ENCODE data around the gene TLE3.
A peak's percentile ranks its signal among the peaks of the same experiment; 100 is the strongest.

Gene TLE3

GRCh38 chr15:70050441-70050840 is 47.3 kb downstream of the TLE3 start:
- Histone ChIP-seq H3K9me3 (ENCODE audit: control insufficient read depth in 2 of 2, low read length in 2 of 2) (no peaks in the 10 kb centered on the region), H3K9ac (ENCODE audit: low read depth in 1 of 2, low read length in 2 of 2) (no peak overlapping the region), H3K4me3 (ENCODE audit: low read length in 2 of 2) (no peak overlapping the region), H3K27ac (ENCODE audit: low read depth in 2 of 2, low read length in 2 of 2) (no peak overlapping the region), H3K27me3 (ENCODE audit: control insufficient read depth in 2 of 2, insufficient read depth in 2 of 2, low read length in 2 of 2) (no peaks in the 10 kb centered on the region), H3K4me1 (ENCODE audit: control insufficient read depth in 2 of 2, insufficient read depth in 2 of 2, low read length in 2 of 2) (no peaks in the 10 kb centered on the region), H3K36me3 (ENCODE audit: control insufficient read depth in 2 of 2, insufficient read depth in 2 of 2, low read length in 2 of 2) (peaks cover 63% of the 10 kb centered on the region in 2 donors)

- no peaks in the 10 kb centered on the region for H3K9me3 ChIP-seq (ENCODE audit: control insufficient read depth in 2 of 2, low read length in 2 of 2)
- no peak overlapping the region for H3K9ac ChIP-seq (ENCODE audit: low read depth in 1 of 2, low read length in 2 of 2)
- H3K4me3 ChIP-seq (ENCODE audit: low read length in 2 of 2): no peak overlapping the region
- H3K4me1 ChIP-seq (ENCODE audit: control insufficient read depth in 2 of 2, insufficient read depth in 2 of 2, low read length in 2 of 2): no peaks in the 10 kb centered on the region
- H3K36me3 ChIP-seq (ENCODE audit: control insufficient read depth in 2 of 2, insufficient read depth in 2 of 2, low read length in 2 of 2): peaks cover 56 to 58% of the 10 kb centered on the region in 2 donors
- H3K27ac ChIP-seq (ENCODE audit: low read depth in 2 of 2, low read length in 2 of 2): no peak overlapping the region
- no peaks in the 10 kb centered on the region for H3K27me3 ChIP-seq (ENCODE audit: control insufficient read depth in 2 of 2, insufficient read depth in 2 of 2, low read length in 2 of 2)
Observed at GRCh38 chr15:70049701-70050301, 47.9 kb downstream of the TLE3 start.

GRCh38 chr15:70048578-70049514 is 48.9 kb downstream of the TLE3 start:
- no peaks in the 10 kb centered on the region for H3K4me1 ChIP-seq (ENCODE audit: control insufficient read depth in 2 of 2, insufficient read depth in 2 of 2, low read length in 2 of 2)
- no peak overlapping the region for H3K4me3 ChIP-seq (ENCODE audit: low read length in 2 of 2)
- H3K9me3 ChIP-seq (ENCODE audit: control insufficient read depth in 2 of 2, low read length in 2 of 2): no peaks in the 10 kb centered on the region
- H3K27ac ChIP-seq (ENCODE audit: low read depth in 2 of 2, low read length in 2 of 2): no peak overlapping the region
- no peaks in the 10 kb centered on the region for H3K27me3 ChIP-seq (ENCODE audit: control insufficient read depth in 2 of 2, insufficient read depth in 2 of 2, low read length in 2 of 2)
- no peak overlapping the region for H3K9ac ChIP-seq (ENCODE audit: low read depth in 1 of 2, low read length in 2 of 2)
- H3K36me3 ChIP-seq (ENCODE audit: control insufficient read depth in 2 of 2, insufficient read depth in 2 of 2, low read length in 2 of 2): peaks cover 47 to 49% of the 10 kb centered on the region in 2 donors

- no peak overlapping the region for H3K4me3 ChIP-seq (ENCODE audit: low read length in 2 of 2)
- no peaks in the 10 kb centered on the region for H3K9me3 ChIP-seq (ENCODE audit: control insufficient read depth in 2 of 2, low read length in 2 of 2)
- peaks cover 40 to 44% of the 10 kb centered on the region in 2 donors for H3K36me3 ChIP-seq (ENCODE audit: control insufficient read depth in 2 of 2, insufficient read depth in 2 of 2, low read length in 2 of 2)
- H3K27me3 ChIP-seq (ENCODE audit: control insufficient read depth in 2 of 2, insufficient read depth in 2 of 2, low read length in 2 of 2): no peaks in the 10 kb centered on the region
- no peaks in the 10 kb centered on the region for H3K4me1 ChIP-seq (ENCODE audit: control insufficient read depth in 2 of 2, insufficient read depth in 2 of 2, low read length in 2 of 2)
- no peak overlapping the region for H3K9ac ChIP-seq (ENCODE audit: low read depth in 1 of 2, low read length in 2 of 2)
- peak overlapping the region in 1 of 2 donors; percentile 32 for H3K27ac ChIP-seq (ENCODE audit: low read depth in 2 of 2, low read length in 2 of 2)
Observed at GRCh38 chr15:70048198-70048565, 49.5 kb downstream of the TLE3 start.

GRCh38 chr15:70047386-70048197 is 50.1 kb downstream of the TLE3 start:
- Histone ChIP-seq H3K9ac (ENCODE audit: low read depth in 1 of 2, low read length in 2 of 2) (no peak overlapping the region), H3K9me3 (ENCODE audit: control insufficient read depth in 2 of 2, low read length in 2 of 2) (no peaks in the 10 kb centered on the region), H3K36me3 (ENCODE audit: control insufficient read depth in 2 of 2, insufficient read depth in 2 of 2, low read length in 2 of 2) (peaks cover 35 to 39% of the 10 kb centered on the region in 2 donors), H3K4me1 (ENCODE audit: control insufficient read depth in 2 of 2, insufficient read depth in 2 of 2, low read length in 2 of 2) (no peaks in the 10 kb centered on the region), H3K27ac (ENCODE audit: low read depth in 2 of 2, low read length in 2 of 2) (peak overlapping the region in 1 of 2 donors; percentile 32), H3K27me3 (ENCODE audit: control insufficient read depth in 2 of 2, insufficient read depth in 2 of 2, low read length in 2 of 2) (no peaks in the 10 kb centered on the region), H3K4me3 (ENCODE audit: low read length in 2 of 2) (no peak overlapping the region)

GRCh38 chr15:70046679-70047369 is 50.9 kb downstream of the TLE3 start:
- H3K27me3 ChIP-seq (ENCODE audit: control insufficient read depth in 2 of 2, insufficient read depth in 2 of 2, low read length in 2 of 2): no peaks in the 10 kb centered on the region
- H3K4me1 ChIP-seq (ENCODE audit: control insufficient read depth in 2 of 2, insufficient read depth in 2 of 2, low read length in 2 of 2): no peaks in the 10 kb centered on the region
- no peak overlapping the region for H3K4me3 ChIP-seq (ENCODE audit: low read length in 2 of 2)
- H3K27ac ChIP-seq (ENCODE audit: low read depth in 2 of 2, low read length in 2 of 2): no peak overlapping the region
- H3K9me3 ChIP-seq (ENCODE audit: control insufficient read depth in 2 of 2, low read length in 2 of 2): no peaks in the 10 kb centered on the region
- H3K36me3 ChIP-seq (ENCODE audit: control insufficient read depth in 2 of 2, insufficient read depth in 2 of 2, low read length in 2 of 2): peaks cover 28 to 32% of the 10 kb centered on the region in 2 donors
- H3K9ac ChIP-seq (ENCODE audit: low read depth in 1 of 2, low read length in 2 of 2): no peak overlapping the region

GRCh38 chr15:70045045-70045444 is 52.7 kb downstream of the TLE3 start:
- no peaks in the 10 kb centered on the region for H3K27me3 ChIP-seq (ENCODE audit: control insufficient read depth in 2 of 2, insufficient read depth in 2 of 2, low read length in 2 of 2)
- H3K9ac ChIP-seq (ENCODE audit: low read depth in 1 of 2, low read length in 2 of 2): no peak overlapping the region
- H3K36me3 ChIP-seq (ENCODE audit: control insufficient read depth in 2 of 2, insufficient read depth in 2 of 2, low read length in 2 of 2): peaks cover 11 to 18% of the 10 kb centered on the region in 2 donors

GRCh38 chr15:70044168-70044567 is 53.5 kb downstream of the TLE3 start:
- Histone ChIP-seq H3K9ac (ENCODE audit: low read depth in 1 of 2, low read length in 2 of 2) (no peak overlapping the region), H3K4me1 (ENCODE audit: control insufficient read depth in 2 of 2, insufficient read depth in 2 of 2, low read length in 2 of 2) (no peaks in the 10 kb centered on the region), H3K27me3 (ENCODE audit: control insufficient read depth in 2 of 2, insufficient read depth in 2 of 2, low read length in 2 of 2) (no peaks in the 10 kb centered on the region), H3K27ac (ENCODE audit: low read depth in 2 of 2, low read length in 2 of 2) (no peak overlapping the region), H3K4me3 (ENCODE audit: low read length in 2 of 2) (no peak overlapping the region), H3K9me3 (ENCODE audit: control insufficient read depth in 2 of 2, low read length in 2 of 2) (no peaks in the 10 kb centered on the region), H3K36me3 (ENCODE audit: control insufficient read depth in 2 of 2, insufficient read depth in 2 of 2, low read length in 2 of 2) (peaks cover 3 to 10% of the 10 kb centered on the region in 2 donors)

More at GRCh38 chr15:70045045-70045444, 52.7 kb downstream of the TLE3 start:
- H3K9me3 ChIP-seq (ENCODE audit: control insufficient read depth in 2 of 2, low read length in 2 of 2): no peaks in the 10 kb centered on the region
- H3K4me3 ChIP-seq (ENCODE audit: low read length in 2 of 2): no peak overlapping the region
- H3K27ac ChIP-seq (ENCODE audit: low read depth in 2 of 2, low read length in 2 of 2): no peak overlapping the region
- no peaks in the 10 kb centered on the region for H3K4me1 ChIP-seq (ENCODE audit: control insufficient read depth in 2 of 2, insufficient read depth in 2 of 2, low read length in 2 of 2)

- Histone ChIP-seq H3K9me3 (ENCODE audit: control insufficient read depth in 2 of 2, low read length in 2 of 2) (no peaks in the 10 kb centered on the region), H3K27me3 (ENCODE audit: control insufficient read depth in 2 of 2, insufficient read depth in 2 of 2, low read length in 2 of 2) (no peaks in the 10 kb centered on the region), H3K4me1 (ENCODE audit: control insufficient read depth in 2 of 2, insufficient read depth in 2 of 2, low read length in 2 of 2) (no peaks in the 10 kb centered on the region), H3K4me3 (ENCODE audit: low read length in 2 of 2) (no peak overlapping the region), H3K9ac (ENCODE audit: low read depth in 1 of 2, low read length in 2 of 2) (no peak overlapping the region), H3K27ac (ENCODE audit: low read depth in 2 of 2, low read length in 2 of 2) (no peak overlapping the region), H3K36me3 (ENCODE audit: control insufficient read depth in 2 of 2, insufficient read depth in 2 of 2, low read length in 2 of 2) (peaks cover 0 to 6% of the 10 kb centered on the region in 2 donors)
Observed at GRCh38 chr15:70043590-70043989, 54.1 kb downstream of the TLE3 start.

All from mucosa of rectum (tissue), 2 donors.